Measurements from ENCODE around the gene DPYSL5. TPM values are rescaled to one million over a fixed set of nuclear protein-coding genes. Genes with fewer than 3 reads are reported as not detected.
"Not testable (repeated sequence)": the region's sequence is repeated elsewhere in the genome, so short reads cannot be mapped to it uniquely, and the experiment has no call there.

The DPYSL5 gene
- total RNA-seq, 1 experiment from 2014 or later = not detected

- Mint-ChIP-seq H3K36me3 (ENCODE audit: insufficient read depth, unreplicated experiment) (no peaks in the 10 kb centered on the region), H3K4me3 (ENCODE audit: unreplicated experiment) (no peak overlapping the region), H3K4me1 (ENCODE audit: insufficient read depth, unreplicated experiment) (no peaks in the 10 kb centered on the region), H3K27ac (ENCODE audit: low read depth, unreplicated experiment) (no peak overlapping the region), H3K27me3 (ENCODE audit: insufficient read depth, unreplicated experiment) (peaks cover 83% of the 10 kb centered on the region), H3K9me3 (ENCODE audit: unreplicated experiment) (no peaks in the 10 kb centered on the region)
- no TSS peak for BruUV-seq (replicated peaks)
- intact Hi-C loops (cut with micrococcal nuclease) = no loop called here
- ChIA-PET POLR2A (no interaction called here), CTCF (interaction anchor here (1.2 to 1.7 kb wide), 2 partner anchors 15 to 34 kb away, joined by 3 to 5 read pairs; no protein-coding TSS in a partner anchor)
- no peak for TF ChIP-seq CTCF (IDR thresholded peaks at IDR 0.05; ENCODE audit: unreplicated experiment)
- DNase-seq (ENCODE audit: unreplicated experiment) = no peak
These were observed 32.2 kb downstream of the DPYSL5 start for GRCh38 chr2:26880161-26880560.

- intact Hi-C loops (cut with micrococcal nuclease) = no loop called here
- Mint-ChIP-seq H3K27me3 (ENCODE audit: insufficient read depth, unreplicated experiment) (peaks cover 83% of the 10 kb centered on the region), H3K4me3 (ENCODE audit: unreplicated experiment) (no peak overlapping the region), H3K27ac (ENCODE audit: low read depth, unreplicated experiment) (no peak overlapping the region), H3K4me1 (ENCODE audit: insufficient read depth, unreplicated experiment) (no peaks in the 10 kb centered on the region), H3K9me3 (ENCODE audit: unreplicated experiment) (no peaks in the 10 kb centered on the region), H3K36me3 (ENCODE audit: insufficient read depth, unreplicated experiment) (no peaks in the 10 kb centered on the region)
- no peak for TF ChIP-seq CTCF (IDR thresholded peaks at IDR 0.05; ENCODE audit: unreplicated experiment)
- ChIA-PET CTCF (no interaction called here), POLR2A (no interaction called here)
- no TSS peak for BruUV-seq (replicated peaks)
- DNase-seq (ENCODE audit: unreplicated experiment) = no peak
These were observed 33.0 kb downstream of the DPYSL5 start for GRCh38 chr2:26880910-26881435.

- H3K27ac Mint-ChIP-seq (ENCODE audit: low read depth, unreplicated experiment); BruUV-seq (replicated peaks); H3K4me3 Mint-ChIP-seq (ENCODE audit: unreplicated experiment); H3K4me1 Mint-ChIP-seq (ENCODE audit: insufficient read depth, unreplicated experiment); H3K9me3 Mint-ChIP-seq (ENCODE audit: unreplicated experiment); H3K36me3 Mint-ChIP-seq (ENCODE audit: insufficient read depth, unreplicated experiment); DNase-seq (ENCODE audit: unreplicated experiment); POLR2A ChIA-PET; intact Hi-C loops (cut with micrococcal nuclease): not testable (repeated sequence)
- H3K27me3 Mint-ChIP-seq (ENCODE audit: insufficient read depth, unreplicated experiment) = peaks cover 84% of the 10 kb centered on the region
- CTCF ChIA-PET = interaction anchor here (0.7 kb wide), 1 partner anchor 40 kb away, joined by 4 read pairs; no protein-coding TSS in a partner anchor
These were observed 34.3 kb downstream of the DPYSL5 start for GRCh38 chr2:26882220-26882619.

GRCh38 chr2:26883956-26884355, 36.0 kb downstream of the DPYSL5 start:
- peaks cover 87% of the 10 kb centered on the region for H3K27me3 Mint-ChIP-seq (ENCODE audit: insufficient read depth, unreplicated experiment)
- H3K4me3 Mint-ChIP-seq (ENCODE audit: unreplicated experiment) = no peak overlapping the region
- intact Hi-C loops (cut with micrococcal nuclease) = no loop called here
- H3K9me3 Mint-ChIP-seq (ENCODE audit: unreplicated experiment) = no peaks in the 10 kb centered on the region
- BruUV-seq (replicated peaks) = no TSS peak
- DNase-seq (ENCODE audit: unreplicated experiment) = no peak
- H3K27ac Mint-ChIP-seq (ENCODE audit: low read depth, unreplicated experiment) = no peak overlapping the region
- no peaks in the 10 kb centered on the region for H3K4me1 Mint-ChIP-seq (ENCODE audit: insufficient read depth, unreplicated experiment)
- no peak for TF ChIP-seq CTCF (IDR thresholded peaks at IDR 0.05; ENCODE audit: unreplicated experiment)
- POLR2A ChIA-PET = interaction anchor here (0.6 to 1.1 kb wide), 2 partner anchors 17 to 58 kb away, joined by 3 read pairs; no protein-coding TSS in a partner anchor
- CTCF ChIA-PET = interaction anchor here (1.0 kb wide), 1 partner anchor 39 kb away, joined by 4 read pairs; no protein-coding TSS in a partner anchor
- no peaks in the 10 kb centered on the region for H3K36me3 Mint-ChIP-seq (ENCODE audit: insufficient read depth, unreplicated experiment)
